ENCODE data around the gene ZNG1C.
"Not testable (repeated sequence)": the region's sequence is repeated elsewhere in the genome, so short reads cannot be mapped to it uniquely, and the experiment has no call there.

Gene ZNG1C

DNA sequence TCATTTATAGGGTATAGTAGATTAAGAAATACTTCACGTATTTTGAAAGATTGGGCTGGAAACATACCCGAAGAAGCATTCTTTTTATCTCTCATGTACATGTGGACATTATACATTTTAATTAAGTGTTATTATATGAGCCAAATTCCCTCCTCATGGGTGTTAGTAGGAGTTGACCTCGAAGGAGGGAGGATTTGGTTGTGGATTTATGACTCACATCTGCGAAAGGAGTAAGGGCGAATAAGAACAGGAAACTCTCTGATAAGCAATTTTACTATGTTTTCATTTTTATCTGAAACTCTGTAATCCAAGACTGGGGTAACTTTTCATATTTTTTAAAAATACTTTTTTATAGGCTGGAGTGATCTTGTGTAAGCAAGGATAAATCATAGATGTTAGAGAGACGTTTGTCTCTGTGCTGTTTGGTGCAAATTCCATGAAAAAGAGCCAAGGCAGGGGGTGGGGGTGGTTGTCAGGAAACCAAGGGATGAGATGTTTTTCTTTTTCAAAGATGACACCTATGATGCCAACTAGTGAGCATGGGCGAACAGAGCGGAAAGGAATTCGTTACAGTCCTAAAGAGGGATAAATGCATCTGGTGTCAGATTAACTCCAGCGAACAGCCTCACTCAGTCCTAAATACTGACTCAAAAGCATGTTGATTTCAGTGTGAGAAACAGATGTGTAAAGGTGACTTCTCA, 95.0 kb downstream of the ZNG1C start:
- DNase-seq (ENCODE audit: low read depth in 2 of 2) = peak in 1 of 2 donors; percentile 0
- H3K4me3 ChIP-seq (replicated peaks in 1 of 2; ENCODE audit: low read depth in 2 of 2, low read length in 2 of 2) = not testable (repeated sequence)

DNA sequence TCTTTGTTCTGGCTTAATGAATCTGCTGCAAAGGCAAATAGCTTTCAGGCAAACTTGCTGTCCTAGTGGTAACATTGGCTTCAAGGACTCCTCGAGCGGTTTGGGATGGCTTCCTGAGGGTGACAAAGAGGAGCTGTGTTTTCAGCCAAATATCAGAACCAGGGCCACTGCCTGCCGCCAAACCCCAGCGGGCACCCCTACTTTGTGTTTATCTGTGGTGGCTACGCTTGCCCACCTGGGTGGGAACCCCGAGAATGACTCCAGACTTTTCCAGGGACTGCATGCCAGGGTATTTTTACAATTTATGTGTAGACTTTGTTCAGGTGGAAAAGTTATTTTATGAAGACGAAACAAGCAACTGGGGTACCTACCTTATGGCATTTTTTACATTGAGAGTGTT, 96.2 kb downstream of the ZNG1C start:
- not testable (repeated sequence) for H3K4me3 ChIP-seq (replicated peaks in 1 of 2; ENCODE audit: low read depth in 2 of 2, low read length in 2 of 2); DNase-seq (ENCODE audit: low read depth in 2 of 2)

DNA sequence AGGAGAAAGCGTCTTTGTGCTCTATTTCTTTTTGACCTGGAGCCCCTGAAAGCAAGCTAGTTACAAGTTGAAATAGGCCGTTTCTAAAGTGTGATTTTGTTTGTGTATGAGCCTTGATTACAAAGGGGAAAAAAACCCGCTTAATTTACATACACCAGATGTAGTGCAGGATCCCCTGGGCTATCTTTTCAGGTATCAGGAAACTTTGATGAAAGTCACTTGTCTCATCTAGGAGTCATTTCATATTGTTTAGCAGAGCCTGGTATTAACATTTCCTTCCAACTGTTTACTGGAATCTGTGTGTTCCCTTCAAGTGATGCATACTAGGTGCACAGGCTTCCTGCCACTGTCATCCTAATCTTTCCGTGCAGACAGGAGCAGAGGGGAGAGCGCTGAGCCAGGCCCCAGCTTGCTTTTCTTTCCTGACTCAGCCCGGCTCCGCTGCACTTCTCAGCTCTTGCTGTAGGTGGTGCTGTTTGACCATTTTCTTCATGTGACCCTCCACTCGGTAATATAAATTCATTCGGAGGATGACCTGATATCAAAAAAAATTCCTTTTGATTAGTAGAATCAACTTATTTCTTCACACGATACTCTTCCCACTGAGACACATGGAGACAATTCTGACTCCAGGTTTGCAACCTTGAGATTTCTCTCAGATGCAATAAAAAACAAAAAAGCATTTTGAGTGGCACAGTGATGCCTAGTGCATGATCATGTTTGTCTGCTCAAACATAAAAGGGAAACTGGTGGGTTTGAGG, 100.7 kb downstream of the ZNG1C start:
- not testable (repeated sequence) for H3K4me3 ChIP-seq (replicated peaks in 1 of 2; ENCODE audit: low read depth in 2 of 2, low read length in 2 of 2); DNase-seq (ENCODE audit: low read depth in 2 of 2)

GRCh38 chr9:68343242-68343641, 101.5 kb downstream of the ZNG1C start:
- DNase-seq (ENCODE audit: low read depth in 2 of 2) = not testable (repeated sequence)

DNA sequence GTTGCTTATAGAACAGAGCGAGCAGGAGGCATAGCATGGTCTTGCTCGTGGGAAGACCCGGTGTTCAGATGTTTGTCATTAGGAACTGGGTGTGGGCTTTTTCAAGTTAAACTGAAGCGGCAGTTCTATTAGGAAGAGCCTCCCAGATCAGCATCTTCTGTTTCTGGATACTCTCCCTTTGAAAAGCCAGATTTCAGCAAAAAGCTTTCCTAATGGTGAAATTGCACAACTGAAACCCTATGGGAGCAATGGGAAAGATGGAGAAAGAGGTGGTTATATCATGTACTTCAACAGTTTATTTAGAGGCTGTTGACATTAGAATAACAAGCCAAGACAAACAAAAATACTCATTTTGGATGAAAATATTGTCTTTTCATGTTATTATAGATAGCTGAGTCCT, 102.2 kb downstream of the ZNG1C start:
- peak in 1 of 2 donors; percentile 3 for DNase-seq (ENCODE audit: low read depth in 2 of 2)
- not testable (repeated sequence) for H3K4me3 ChIP-seq (replicated peaks in 1 of 2; ENCODE audit: low read depth in 2 of 2, low read length in 2 of 2)

More at GRCh38 chr9:68343242-68343641, 101.5 kb downstream of the ZNG1C start:
- H3K4me3 ChIP-seq (replicated peaks in 1 of 2; ENCODE audit: low read depth in 2 of 2, low read length in 2 of 2) = not testable (repeated sequence)

Data from cardiac fibroblast (primary cell).